HepG2 (cell line): ENCODE measurements around the gene CASP3.

Experiments used
- NR2F6 ChIP-seq, 2 experiments: IDR thresholded peaks; 2 replicates each; pipeline ENCODE4 v1.6.1; 2016; ENCODE audit warnings: antibody characterized with exemption in 1 of 2, mild to moderate bottlenecking in 1 of 2
- POLR2A ChIP-seq, 2 experiments: IDR thresholded peaks; 2 replicates each; pipeline ENCODE4 v1.6.1; 2011; ENCODE audit warnings: low read depth in 2 of 2, low read length in 2 of 2, mild to moderate bottlenecking in 1 of 2, moderate library complexity in 1 of 2; ENCODE audit not compliant: insufficient read depth in 1 of 2
- RBM39 ChIP-seq: fragments of 200-400 bp; formaldehyde crosslinking; IDR thresholded peaks from one replicate; pipeline ENCODE4 v1.6.1; 2018; ENCODE audit warnings: antibody characterized with exemption, mild to moderate bottlenecking, low read depth, low read length; ENCODE audit not compliant: poor library complexity, severe bottlenecking
- RFX5 ChIP-seq: IDR thresholded peaks from 2 replicates; pipeline ENCODE4 v1.6.1; 2011; ENCODE audit warnings: low read depth, low read length, improper control_type of control experiment
- ZFYVE20 ChIP-seq: sonication (generic); formaldehyde crosslinking; IDR thresholded peaks from 2 replicates; pipeline ENCODE4 v1.8.0; 2023; ENCODE audit warnings: low read depth, mild to moderate bottlenecking, moderate library complexity, missing genetic modification reagents, borderline replicate concordance
- ZNF335 ChIP-seq: sonication (generic); formaldehyde crosslinking; IDR thresholded peaks from 2 replicates; pipeline ENCODE4 v1.4.0; 2020; ENCODE audit warnings: missing genetic modification reagents
- ZNF761 ChIP-seq: sonication (generic); formaldehyde crosslinking; conservative IDR thresholded peaks from 2 replicates; pipeline ENCODE4 v1.4.0; 2020; ENCODE audit warnings: mild to moderate bottlenecking, missing genetic modification reagents
- ZNF792 ChIP-seq: IDR thresholded peaks from 2 replicates; pipeline ENCODE4 v1.6.1; 2016
- TF ChIP-seq, protein P1 (sequence below): sonication (generic); formaldehyde crosslinking; IDR thresholded peaks from 2 replicates; pipeline ENCODE4 v1.5.0; 2020; ENCODE audit warnings: mild to moderate bottlenecking, missing genetic modification reagents, moderate library complexity
- TF ChIP-seq, protein P2 (sequence below): sonication (generic); formaldehyde crosslinking; conservative IDR thresholded peaks from 2 replicates; pipeline ENCODE4 v1.4.0; 2020; ENCODE audit warnings: missing genetic modification reagents
- TF ChIP-seq, protein P3 (sequence below): sonication (generic); formaldehyde crosslinking; IDR thresholded peaks from 2 replicates; pipeline ENCODE4 v1.4.0; 2020; ENCODE audit warnings: missing genetic modification reagents

DNA sequence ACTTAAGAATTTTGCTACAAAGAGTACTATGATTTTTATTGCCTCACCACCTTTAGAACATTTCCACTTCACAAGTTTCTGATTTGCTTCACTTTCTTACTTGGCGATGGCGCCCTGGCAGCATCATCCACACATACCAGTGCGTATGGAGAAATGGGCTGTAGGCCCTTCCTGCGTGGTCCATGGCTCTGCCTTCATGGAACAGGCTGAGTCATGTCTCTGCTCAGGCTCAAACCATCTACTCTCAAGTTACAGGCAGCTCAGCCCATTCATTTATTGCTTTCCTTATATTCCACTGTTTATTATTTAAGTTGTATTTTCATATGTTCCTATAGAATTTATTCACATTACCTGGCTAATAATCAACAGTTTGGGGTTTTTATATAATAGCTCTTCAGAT lies 21.1 kb downstream of the CASP3 start:
- TF ChIP-seq, protein P1, sequence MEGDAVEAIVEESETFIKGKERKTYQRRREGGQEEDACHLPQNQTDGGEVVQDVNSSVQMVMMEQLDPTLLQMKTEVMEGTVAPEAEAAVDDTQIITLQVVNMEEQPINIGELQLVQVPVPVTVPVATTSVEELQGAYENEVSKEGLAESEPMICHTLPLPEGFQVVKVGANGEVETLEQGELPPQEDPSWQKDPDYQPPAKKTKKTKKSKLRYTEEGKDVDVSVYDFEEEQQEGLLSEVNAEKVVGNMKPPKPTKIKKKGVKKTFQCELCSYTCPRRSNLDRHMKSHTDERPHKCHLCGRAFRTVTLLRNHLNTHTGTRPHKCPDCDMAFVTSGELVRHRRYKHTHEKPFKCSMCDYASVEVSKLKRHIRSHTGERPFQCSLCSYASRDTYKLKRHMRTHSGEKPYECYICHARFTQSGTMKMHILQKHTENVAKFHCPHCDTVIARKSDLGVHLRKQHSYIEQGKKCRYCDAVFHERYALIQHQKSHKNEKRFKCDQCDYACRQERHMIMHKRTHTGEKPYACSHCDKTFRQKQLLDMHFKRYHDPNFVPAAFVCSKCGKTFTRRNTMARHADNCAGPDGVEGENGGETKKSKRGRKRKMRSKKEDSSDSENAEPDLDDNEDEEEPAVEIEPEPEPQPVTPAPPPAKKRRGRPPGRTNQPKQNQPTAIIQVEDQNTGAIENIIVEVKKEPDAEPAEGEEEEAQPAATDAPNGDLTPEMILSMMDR, result no peak
- TF ChIP-seq RFX5 (no peak), ZNF761 (CRISPR knock-in tag) (no peak), NR2F6 (IDR thresholded peaks at IDR 0.05) (no peak), NR2F6 (CRISPR knock-in tag; IDR thresholded peaks at IDR 0.05) (no peak), ZNF792 (CRISPR knock-in tag) (no peak), ZNF335 (CRISPR knock-in tag) (no peak), RBM39 (no peak), ZFYVE20 (CRISPR knock-in tag) (no peak), POLR2A (IDR thresholded peaks at IDR 0.05; ENCODE audit: insufficient read depth in 1 of 2, low read depth in 2 of 2, low read length in 2 of 2) (no peak)
- TF ChIP-seq, protein P2, sequence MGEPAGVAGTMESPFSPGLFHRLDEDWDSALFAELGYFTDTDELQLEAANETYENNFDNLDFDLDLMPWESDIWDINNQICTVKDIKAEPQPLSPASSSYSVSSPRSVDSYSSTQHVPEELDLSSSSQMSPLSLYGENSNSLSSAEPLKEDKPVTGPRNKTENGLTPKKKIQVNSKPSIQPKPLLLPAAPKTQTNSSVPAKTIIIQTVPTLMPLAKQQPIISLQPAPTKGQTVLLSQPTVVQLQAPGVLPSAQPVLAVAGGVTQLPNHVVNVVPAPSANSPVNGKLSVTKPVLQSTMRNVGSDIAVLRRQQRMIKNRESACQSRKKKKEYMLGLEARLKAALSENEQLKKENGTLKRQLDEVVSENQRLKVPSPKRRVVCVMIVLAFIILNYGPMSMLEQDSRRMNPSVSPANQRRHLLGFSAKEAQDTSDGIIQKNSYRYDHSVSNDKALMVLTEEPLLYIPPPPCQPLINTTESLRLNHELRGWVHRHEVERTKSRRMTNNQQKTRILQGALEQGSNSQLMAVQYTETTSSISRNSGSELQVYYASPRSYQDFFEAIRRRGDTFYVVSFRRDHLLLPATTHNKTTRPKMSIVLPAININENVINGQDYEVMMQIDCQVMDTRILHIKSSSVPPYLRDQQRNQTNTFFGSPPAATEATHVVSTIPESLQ, result no peak
- TF ChIP-seq, protein P3, sequence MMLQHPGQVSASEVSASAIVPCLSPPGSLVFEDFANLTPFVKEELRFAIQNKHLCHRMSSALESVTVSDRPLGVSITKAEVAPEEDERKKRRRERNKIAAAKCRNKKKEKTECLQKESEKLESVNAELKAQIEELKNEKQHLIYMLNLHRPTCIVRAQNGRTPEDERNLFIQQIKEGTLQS, result no peak
